Measurements from ENCODE around the gene GGNBP2.

DNA sequence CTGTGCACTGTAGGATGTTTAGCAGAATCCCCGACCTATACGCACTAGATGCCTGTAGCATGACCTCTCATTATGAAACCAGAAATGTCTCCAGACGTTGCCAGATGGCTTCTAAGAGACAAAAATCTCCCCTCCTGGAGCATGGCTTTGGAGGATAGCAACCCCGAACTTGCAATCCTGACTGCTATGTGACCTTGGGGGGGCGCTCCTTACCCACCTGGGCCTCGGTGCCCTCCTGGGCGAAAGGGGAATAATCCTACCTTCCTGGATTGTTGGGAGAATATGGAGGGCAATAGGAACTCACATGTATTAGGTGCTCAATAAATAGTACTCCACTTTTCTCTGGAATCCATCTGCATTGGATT, 64.8 kb downstream of the GGNBP2 start:
- TF ChIP-seq, protein P1, sequence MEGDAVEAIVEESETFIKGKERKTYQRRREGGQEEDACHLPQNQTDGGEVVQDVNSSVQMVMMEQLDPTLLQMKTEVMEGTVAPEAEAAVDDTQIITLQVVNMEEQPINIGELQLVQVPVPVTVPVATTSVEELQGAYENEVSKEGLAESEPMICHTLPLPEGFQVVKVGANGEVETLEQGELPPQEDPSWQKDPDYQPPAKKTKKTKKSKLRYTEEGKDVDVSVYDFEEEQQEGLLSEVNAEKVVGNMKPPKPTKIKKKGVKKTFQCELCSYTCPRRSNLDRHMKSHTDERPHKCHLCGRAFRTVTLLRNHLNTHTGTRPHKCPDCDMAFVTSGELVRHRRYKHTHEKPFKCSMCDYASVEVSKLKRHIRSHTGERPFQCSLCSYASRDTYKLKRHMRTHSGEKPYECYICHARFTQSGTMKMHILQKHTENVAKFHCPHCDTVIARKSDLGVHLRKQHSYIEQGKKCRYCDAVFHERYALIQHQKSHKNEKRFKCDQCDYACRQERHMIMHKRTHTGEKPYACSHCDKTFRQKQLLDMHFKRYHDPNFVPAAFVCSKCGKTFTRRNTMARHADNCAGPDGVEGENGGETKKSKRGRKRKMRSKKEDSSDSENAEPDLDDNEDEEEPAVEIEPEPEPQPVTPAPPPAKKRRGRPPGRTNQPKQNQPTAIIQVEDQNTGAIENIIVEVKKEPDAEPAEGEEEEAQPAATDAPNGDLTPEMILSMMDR (IDR thresholded peaks at IDR 0.05): no peak
- TF ChIP-seq POLR2A (IDR thresholded peaks at IDR 0.05): no peak

Measured in body of pancreas (tissue), 4 donors.